CD4-positive, alpha-beta T cell (primary cell): Measurements from ENCODE around the gene KLC4. TPM values are rescaled to one million over a fixed set of nuclear protein-coding genes. Genes with fewer than 3 reads are reported as not detected.

Experiments used
- ATAC-seq: fragments of 200-7000 bp; cut with Tn5 transposase; one replicate; pipeline ENCODE4 v1.10.0; 2022; ENCODE audit warnings: mild to moderate bottlenecking; ENCODE audit not compliant: poor library complexity
- CTCF ChIA-PET: fragments of 350-600 bp; sonication (Branson Sonifier 250); formaldehyde crosslinking; loops from one replicate; lab custom pipeline; 2021; ENCODE audit warnings: antibody characterized with exemption, inconsistent platforms; lab: Charles Lee
- POLR2A ChIA-PET: fragments of 350-600 bp; sonication (Branson Sonifier 250); formaldehyde crosslinking; loops from one replicate; lab custom pipeline; 2021; ENCODE audit warnings: antibody characterized with exemption, inconsistent platforms; lab: Charles Lee
- DNase-seq, 14 experiments: peaks; one replicate each; pipeline ENCODE4 v3.0.0-alpha.2; 2013 to 2020; ENCODE audit warnings: mixed read lengths in 2 of 14
- H3K27ac ChIP-seq, 2 donors: one replicate each; pipeline versions ENCODE4 v1.5.1 to v1.7.0; 2013; ENCODE audit warnings: low read length in 2 of 2, low read depth in 1 of 2, mild to moderate bottlenecking in 1 of 2
- H3K27me3 ChIP-seq, 2 experiments: 1 replicate in 1 of 2; 2 replicates in 1 of 2; pipeline versions ENCODE4 v1.6.1 to v1.7.0; 2013; ENCODE audit warnings: low read length in 2 of 2, control low read depth in 1 of 2, mild to moderate bottlenecking in 1 of 2, moderate library complexity in 1 of 2; ENCODE audit not compliant: insufficient read depth in 2 of 2, control insufficient read depth in 1 of 2
- H3K36me3 ChIP-seq: one replicate; pipeline ENCODE4 v1.6.1; 2013; ENCODE audit warnings: low read length, control low read depth; ENCODE audit not compliant: insufficient read depth
- H3K4me1 ChIP-seq: one replicate; pipeline ENCODE4 v1.6.1; 2013; ENCODE audit warnings: low read length, control low read depth; ENCODE audit not compliant: insufficient read depth
- H3K4me3 ChIP-seq: one replicate; pipeline ENCODE4 v1.5.1; 2013; ENCODE audit warnings: mild to moderate bottlenecking, low read length, moderate library complexity
- H3K9me3 ChIP-seq, 2 experiments: 1 replicate in 1 of 2; 2 replicates in 1 of 2; pipeline versions ENCODE4 v1.6.1 to v1.7.0; 2013; ENCODE audit warnings: low read length in 2 of 2, mild to moderate bottlenecking in 2 of 2, control low read depth in 1 of 2, moderate library complexity in 1 of 2; ENCODE audit not compliant: control insufficient read depth in 1 of 2, insufficient read depth in 1 of 2
- H3K27ac Mint-ChIP-seq: one replicate; pipeline ENCODE4 v1.8.0; 2020; ENCODE audit warnings: mixed read lengths
- H3K27me3 Mint-ChIP-seq: one replicate; pipeline ENCODE4 v1.8.0; 2021; ENCODE audit warnings: mixed read lengths
- H3K36me3 Mint-ChIP-seq: one replicate; pipeline ENCODE4 v1.8.0; 2021; ENCODE audit warnings: low read depth, mixed read lengths
- H3K4me1 Mint-ChIP-seq: one replicate; pipeline ENCODE4 v1.8.0; 2021; ENCODE audit warnings: low read depth, mixed read lengths
- H3K4me3 Mint-ChIP-seq: one replicate; pipeline ENCODE4 v1.8.0; 2020; ENCODE audit warnings: mild to moderate bottlenecking, mixed read lengths
- H3K9me3 Mint-ChIP-seq: one replicate; pipeline ENCODE4 v1.8.0; 2020; ENCODE audit warnings: mixed read lengths
- intact Hi-C, 2 experiments: fragments of 100-400 bp; cut with DNase I in 1 of 2; cut with micrococcal nuclease in 1 of 2; formaldehyde crosslinking; loops; one replicate each; pipeline versions ENCODE4 v1.15.1 to v1.9.0; 2023 to 2025; cut with DNase I, micrococcal nuclease
- total RNA-seq, 174 experiments: library from RNA in 2 of 174; stranded (reverse) in 2 of 174; gene quantifications; one replicate each; pipeline ENCODE4 v1.2.3 and lab custom pipeline; 2021 to 2026
- TF ChIP-seq, protein P1 (sequence below): fragments of 200-600 bp; IDR thresholded peaks from one replicate; pipeline ENCODE4 v1.8.0; 2022; ENCODE audit warnings: antibody characterized with exemption, mild to moderate bottlenecking

The KLC4 gene
- total RNA-seq, 2 experiments from 2014 or later: 39.6 to 40.8 TPM

DNA sequence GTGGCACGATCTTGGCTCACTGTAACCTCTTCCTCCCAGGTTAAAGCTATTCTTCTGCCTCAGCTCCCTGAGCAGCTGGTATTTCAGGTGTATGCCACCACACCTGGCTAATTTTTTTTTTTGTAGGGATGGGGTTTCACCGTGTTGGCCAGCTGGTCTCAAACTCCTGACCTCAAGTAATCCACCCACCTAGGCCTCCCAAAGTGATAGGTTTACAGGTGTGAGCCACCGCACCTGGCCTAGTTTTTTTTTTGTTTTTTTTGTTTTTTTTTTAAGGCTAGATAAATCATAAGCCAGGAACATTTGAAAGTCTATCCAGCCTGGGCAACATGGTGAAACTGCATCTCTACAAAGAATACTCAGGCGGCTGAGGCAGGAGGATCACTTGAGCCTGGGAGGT lies 27.1 kb upstream of the KLC4 start:
- DNase-seq: no peak
- ChIA-PET CTCF (no interaction called here), POLR2A (interaction anchor here (0.6 to 1.9 kb wide), 3 partner anchors 16 to 473 kb away, joined by 3 to 4 read pairs (median 4); partner anchors contain the start of gene CUL7)
- intact Hi-C loops: no loop called here
- TF ChIP-seq, protein P1, sequence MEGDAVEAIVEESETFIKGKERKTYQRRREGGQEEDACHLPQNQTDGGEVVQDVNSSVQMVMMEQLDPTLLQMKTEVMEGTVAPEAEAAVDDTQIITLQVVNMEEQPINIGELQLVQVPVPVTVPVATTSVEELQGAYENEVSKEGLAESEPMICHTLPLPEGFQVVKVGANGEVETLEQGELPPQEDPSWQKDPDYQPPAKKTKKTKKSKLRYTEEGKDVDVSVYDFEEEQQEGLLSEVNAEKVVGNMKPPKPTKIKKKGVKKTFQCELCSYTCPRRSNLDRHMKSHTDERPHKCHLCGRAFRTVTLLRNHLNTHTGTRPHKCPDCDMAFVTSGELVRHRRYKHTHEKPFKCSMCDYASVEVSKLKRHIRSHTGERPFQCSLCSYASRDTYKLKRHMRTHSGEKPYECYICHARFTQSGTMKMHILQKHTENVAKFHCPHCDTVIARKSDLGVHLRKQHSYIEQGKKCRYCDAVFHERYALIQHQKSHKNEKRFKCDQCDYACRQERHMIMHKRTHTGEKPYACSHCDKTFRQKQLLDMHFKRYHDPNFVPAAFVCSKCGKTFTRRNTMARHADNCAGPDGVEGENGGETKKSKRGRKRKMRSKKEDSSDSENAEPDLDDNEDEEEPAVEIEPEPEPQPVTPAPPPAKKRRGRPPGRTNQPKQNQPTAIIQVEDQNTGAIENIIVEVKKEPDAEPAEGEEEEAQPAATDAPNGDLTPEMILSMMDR: no peak
- Mint-ChIP-seq H3K36me3 (peaks cover 52% of the 10 kb centered on the region), H3K4me1 (no peaks in the 10 kb centered on the region), H3K9me3 (no peaks in the 10 kb centered on the region), H3K27me3 (no peaks in the 10 kb centered on the region), H3K4me3 (no peak overlapping the region), H3K27ac (no peak overlapping the region)
- ATAC-seq: no peak
- H3K4me3 ChIP-seq: no peak overlapping the region
- no peaks in the 10 kb centered on the region for H3K9me3 ChIP-seq
- no peaks in the 10 kb centered on the region for H3K4me1 ChIP-seq
- H3K27me3 ChIP-seq: no peaks in the 10 kb centered on the region
- peaks cover 45% of the 10 kb centered on the region for H3K36me3 ChIP-seq
- no peak overlapping the region for H3K27ac ChIP-seq

DNA sequence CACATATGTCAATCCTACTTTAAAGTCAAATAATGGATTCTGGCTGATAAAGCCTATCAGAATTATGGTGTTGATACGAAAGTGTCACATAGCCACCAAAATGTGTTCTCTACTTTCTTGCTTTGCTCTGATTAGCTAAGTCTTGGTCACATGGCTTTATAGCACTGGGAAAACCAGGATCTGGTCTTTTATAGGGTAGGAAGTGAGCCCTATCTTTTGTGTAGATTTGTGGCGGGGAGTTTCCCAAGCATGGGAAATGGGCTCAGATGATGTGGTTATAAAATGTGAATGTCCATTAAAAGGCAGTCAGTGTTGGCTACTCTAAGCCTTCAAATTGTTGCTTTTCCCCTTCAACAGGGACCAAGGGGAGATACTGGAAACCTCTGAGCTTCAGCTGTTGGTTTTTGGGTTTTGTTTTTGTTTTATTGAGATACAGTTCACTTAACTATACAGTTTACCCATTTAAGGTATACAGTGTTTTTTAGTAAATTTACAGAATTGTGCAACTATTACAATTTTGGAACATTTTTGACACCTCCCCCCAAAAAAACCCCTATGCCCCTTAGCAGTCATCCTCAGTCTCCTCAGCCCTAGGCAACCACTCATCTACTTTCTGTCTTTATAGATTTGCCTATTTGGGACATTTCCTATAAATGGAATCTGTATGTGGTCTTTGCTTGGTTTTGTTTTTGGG lies 25.8 kb upstream of the KLC4 start:
- peaks cover 54% of the 10 kb centered on the region for H3K36me3 Mint-ChIP-seq

GRCh38 chr6:43034190-43034525 lies 25.3 kb upstream of the KLC4 start:
- H3K27ac ChIP-seq: no peak overlapping the region
- CTCF ChIA-PET: no interaction called here
- no peak overlapping the region for H3K4me3 ChIP-seq
- DNase-seq: no peak
- H3K4me3 Mint-ChIP-seq: no peak overlapping the region
- peaks cover 56% of the 10 kb centered on the region for H3K36me3 Mint-ChIP-seq
- TF ChIP-seq, protein P1: no peak
- H3K27ac Mint-ChIP-seq: no peak overlapping the region
- no peaks in the 10 kb centered on the region for H3K9me3 ChIP-seq
- POLR2A ChIA-PET: interaction anchor here (0.6 to 1.9 kb wide), 2 partner anchors 20 to 423 kb away, joined by 4 to 6 read pairs; partner anchors contain the start of gene CUL7
- no peaks in the 10 kb centered on the region for H3K4me1 ChIP-seq
- peaks cover 45% of the 10 kb centered on the region for H3K36me3 ChIP-seq
- H3K4me1 Mint-ChIP-seq: no peaks in the 10 kb centered on the region
- no peak for ATAC-seq
- H3K27me3 ChIP-seq: no peaks in the 10 kb centered on the region
- intact Hi-C loops: no loop called here
- H3K27me3 Mint-ChIP-seq: no peaks in the 10 kb centered on the region
- no peaks in the 10 kb centered on the region for H3K9me3 Mint-ChIP-seq

More for the DNA sequence above, 25.8 kb upstream of the KLC4 start:
- ATAC-seq (no peak), DNase-seq (no peak)
- ChIA-PET POLR2A (interaction anchor here (0.6 to 1.9 kb wide), 3 partner anchors 12 to 424 kb away, joined by 3 to 6 read pairs (median 4); partner anchors contain the start of genes CUL7 and RRP36), CTCF (no interaction called here)
- intact Hi-C loops: no loop called here
- Histone ChIP-seq H3K4me3 (no peak overlapping the region), H3K4me1 (no peaks in the 10 kb centered on the region), H3K9me3 (no peaks in the 10 kb centered on the region), H3K27ac (no peak overlapping the region), H3K36me3 (peaks cover 47% of the 10 kb centered on the region), H3K27me3 (no peaks in the 10 kb centered on the region)
- Mint-ChIP-seq H3K4me1 (no peaks in the 10 kb centered on the region), H3K9me3 (no peaks in the 10 kb centered on the region), H3K27me3 (no peaks in the 10 kb centered on the region), H3K27ac (peak overlapping the region; percentile 29), H3K4me3 (no peak overlapping the region)
- TF ChIP-seq, protein P1: no peak
